K562 (cell line): ENCODE results near the gene WWOX. TPM values are rescaled to one million over a fixed set of nuclear protein-coding genes. Genes with fewer than 3 reads are reported as not detected.

Source experiments
- ATAC-seq: fragments of 200-7000 bp; cut with Tn5 transposase; 3 replicates; pipeline ENCODE4 v1.9.1; 2020; ENCODE audit warnings: moderate library complexity
- BruUV-seq: library from RNA; stranded (reverse); fragments of 400-500 nt; replicated peaks from 2 replicates; lab custom pipeline; 2021; lab: Mats Ljungman, UMichigan
- CTCF ChIA-PET: fragments of 300-600 bp; formaldehyde crosslinking; extraction: SDS; loops from one replicate; lab custom pipeline; 2021; ENCODE audit warnings: low intra/inter-chr PET ratio; lab: Yijun Ruan, JAX
- POLR2A ChIA-PET: fragments of 300-600, 350-650 bp; sonication (Branson Sonifier 250); formaldehyde crosslinking; extraction: SDS; loops from one replicate; lab custom pipeline; 2021; ENCODE audit warnings: antibody characterized with exemption, inconsistent platforms; lab: Yijun Ruan, JAX
- DNase-seq, 4 experiments: peaks; one replicate each; pipeline versions ENCODE4 v3.0.0 to v3.0.0-alpha.2; 2011 to 2018; ENCODE audit warnings: low spot score in 3 of 4, mixed read lengths in 3 of 4; ENCODE audit errors: extremely low read depth in 1 of 4
- FAIRE-seq: peaks from 2 replicates; lab custom pipeline; 2011; peaks lifted over from hg19 to GRCh38; lab: Jason Lieb, UNC
- H2AFZ ChIP-seq: 2 replicates; pipeline ENCODE4 v1.6.0; 2011; ENCODE audit warnings: low read depth, low read length, control low read depth, inconsistent platforms
- H3K27ac ChIP-seq: fragments of 200-600 bp; 3 replicates; pipeline ENCODE4 v1.8.0; 2011; ENCODE audit warnings: low read depth, mild to moderate bottlenecking, control low read depth, inconsistent platforms, low read length, moderate library complexity, mixed read lengths; ENCODE audit errors: extremely low read depth
- H3K27me3 ChIP-seq, 2 experiments: fragments of 300-600 bp in 1 of 2; 2 replicates in 1 of 2; 3 replicates in 1 of 2; pipeline versions ENCODE4 v1.6.0 to v1.8.0; 2011; ENCODE audit warnings: inconsistent platforms in 2 of 2, low read length in 2 of 2, mild to moderate bottlenecking in 1 of 2, mixed read lengths in 1 of 2, moderate library complexity in 1 of 2; ENCODE audit not compliant: control insufficient read depth in 2 of 2, insufficient read depth in 2 of 2
- H3K36me3 ChIP-seq: fragments of 300-600 bp; 3 replicates; pipeline ENCODE4 v1.8.0; 2011; ENCODE audit warnings: mild to moderate bottlenecking, low read length, inconsistent platforms; ENCODE audit not compliant: control insufficient read depth, insufficient read depth
- H3K4me1 ChIP-seq, 2 experiments: fragments of 200-600 bp in 1 of 2; replicated peaks in 1 of 2; 2 replicates in 1 of 2; 3 replicates in 1 of 2; pipeline versions ENCODE4 v1.5.1 to v1.8.0; 2011; ENCODE audit warnings: inconsistent platforms in 2 of 2, low read length in 2 of 2, mild to moderate bottlenecking in 1 of 2, mixed read lengths in 1 of 2, moderate library complexity in 1 of 2; ENCODE audit not compliant: control insufficient read depth in 2 of 2, insufficient read depth in 2 of 2
- H3K4me2 ChIP-seq: 2 replicates; pipeline ENCODE4 v1.6.1; 2011; ENCODE audit warnings: low read length, control low read depth, inconsistent platforms, mixed read lengths; ENCODE audit not compliant: insufficient read depth
- H3K4me3 ChIP-seq: fragments of 200-600 bp; sonication (generic), shearing (Covaris generic); 2 replicates; pipeline ENCODE4 v1.5.1; 2016; ENCODE audit warnings: control low read depth, inconsistent platforms
- H3K79me2 ChIP-seq: fragments of 200-600 bp; 3 replicates; pipeline ENCODE4 v1.8.0; 2011; ENCODE audit warnings: low read length, inconsistent platforms; ENCODE audit not compliant: control insufficient read depth, insufficient read depth
- H3K9ac ChIP-seq, 2 experiments: 2 replicates each; pipeline versions ENCODE4 v1.6.0 to v1.6.1; 2011; ENCODE audit warnings: low read depth in 2 of 2, low read length in 2 of 2, control low read depth in 1 of 2, inconsistent platforms in 1 of 2, mild to moderate bottlenecking in 1 of 2, mixed read lengths in 1 of 2; ENCODE audit not compliant: insufficient read depth in 1 of 2
- H3K9me1 ChIP-seq: one replicate; pipeline ENCODE4 v1.6.0; 2011; ENCODE audit warnings: inconsistent platforms, mild to moderate bottlenecking, low read length, moderate library complexity; ENCODE audit not compliant: control insufficient read depth, insufficient read depth
- H3K9me3 ChIP-seq: replicated peaks from 2 replicates; pipeline ENCODE4 v1.5.1; 2011; ENCODE audit warnings: low read depth, low read length, inconsistent platforms; ENCODE audit not compliant: control insufficient read depth, insufficient read depth
- H4K20me1 ChIP-seq: replicated peaks from 2 replicates; pipeline ENCODE4 v1.6.1; 2011; ENCODE audit warnings: low read length, inconsistent platforms, mixed read lengths; ENCODE audit not compliant: control insufficient read depth, insufficient read depth
- AFF1 ChIP-seq, 2 experiments: fragments of 450-650 bp; IDR thresholded peaks; 2 replicates each; pipeline ENCODE4 v1.6.1; 2018; ENCODE audit warnings: mild to moderate bottlenecking in 2 of 2, low read depth in 1 of 2; ENCODE audit not compliant: partially characterized antibody in 2 of 2
- ATF2 ChIP-seq: sonication (generic); formaldehyde crosslinking; IDR thresholded peaks from 2 replicates; pipeline ENCODE4 v1.8.1; 2022; ENCODE audit warnings: missing genetic modification reagents
- RHOXF2B ChIP-seq: fragments of 250-450 bp; sonication (Bioruptor Pico); conservative IDR thresholded peaks from 2 replicates; pipeline ENCODE4 v1.5.1; 2021
- SFPQ ChIP-seq: fragments of 200-400 bp; formaldehyde crosslinking; IDR thresholded peaks from 2 replicates; pipeline ENCODE4 v1.6.1; 2017; ENCODE audit warnings: mild to moderate bottlenecking, low read depth, low read length, moderate library complexity
- WGBS: fragments of 100-300 bp; shearing (Covaris generic); methylation state at CpG from one replicate; pipeline ENCODE4 v1.1.6; 2016; ENCODE audit warnings: low coverage, mixed read lengths; ENCODE audit not compliant: insufficient coverage; ENCODE audit errors: missing lambda C conversion rate; 5-methylcytosine and 5-hydroxymethylcytosine counted together
- in situ Hi-C: fragments of 300-500 bp; cut with MboI; formaldehyde crosslinking; loops from 4 replicates; pipeline ENCODE4 v1.15.0; 2018; ENCODE audit warnings: inconsistent platforms, mixed read lengths
- intact Hi-C: fragments of 100-400 bp; cut with micrococcal nuclease; formaldehyde crosslinking; loops from 2 replicates; pipeline ENCODE4 v1.14.2; 2022
- polyA plus RNA-seq, 8 experiments: library from polyadenylated mRNA; depleted of rRNA in 4 of 8; stranded (reverse) in 5 of 8; unstranded in 3 of 8; fragments of >200 nt; fragmentation: Nextera tagmentation in 2 of 8; fragmentation: Illumina TruSeq in 1 of 8; extraction: Ambion mirVana in 2 of 8; extraction: Trizol in 1 of 8; gene quantifications; 2 replicates each; pipeline versions ENCODE4 v1.2.1 to v1.2.3, GENCODE V29; 2011 to 2014; ENCODE audit warnings: inconsistent platforms in 1 of 8, missing spikeins in 1 of 8
- total RNA-seq, 7 experiments: library from RNA; depleted of rRNA in 6 of 7; stranded (reverse); fragments of >200 nt in 6 of 7; fragmentation: Illumina TruSeq in 2 of 7; extraction: Trizol in 2 of 7; gene quantifications; 2 replicates each; pipeline versions ENCODE4 v1.2.1 to v1.2.3, GENCODE V29; 2011 to 2021; ENCODE audit warnings: low replicate concordance in 1 of 7

WWOX gene
- total and polyA plus RNA-seq, 9 of the 15 experiments (the other 6 are each of a cell fraction or from before 2014, with no cell fraction given) = 1.6 to 22.7 (median 8.1) TPM

- Histone ChIP-seq H3K4me2 (no peak overlapping the region), H3K9ac (no peak overlapping the region), H3K79me2 (no peaks in the 10 kb centered on the region), H3K4me1 (no peaks in the 10 kb centered on the region), H3K9me1 (no peaks in the 10 kb centered on the region), H3K27me3 (peaks cover 10% of the 10 kb centered on the region in 2 experiments), H3K27ac (no peak overlapping the region), H3K9me3 (no peaks in the 10 kb centered on the region), H4K20me1 (peaks cover 6% of the 10 kb centered on the region; the same call in 1 of the 2 replicates), H3K36me3 (no peaks in the 10 kb centered on the region), H3K4me3 (no peak overlapping the region), H2AFZ (no peak overlapping the region)
- ATAC-seq = no peak
- in situ Hi-C loops = no loop called here
- no peak for DNase-seq
- no peak for TF ChIP-seq RHOXF2B (CRISPR knock-in tag)
- TF ChIP-seq AFF1 (IDR thresholded peaks at IDR 0.05; ENCODE audit: low read depth in 1 of 2, partially characterized antibody in 2 of 2) = no peak
- TF ChIP-seq SFPQ = no peak
- no peak for TF ChIP-seq ATF2 (CRISPR knock-in tag)
- intact Hi-C loops = no loop called here
- ChIA-PET CTCF (no interaction called here), POLR2A (no interaction called here)
- 3% methylated on average over 9 of the region's 9 CpGs for WGBS
- BruUV-seq = no TSS peak
- FAIRE-seq = no peak
These were observed 416.7 kb downstream of the WWOX start for GRCh38 chr16:78516006-78516736.
